ENCODE data around the gene CENPE.
"Not testable (repeated sequence)": the region's sequence is repeated elsewhere in the genome, so short reads cannot be mapped to it uniquely, and the experiment has no call there.

Gene CENPE, protein sequence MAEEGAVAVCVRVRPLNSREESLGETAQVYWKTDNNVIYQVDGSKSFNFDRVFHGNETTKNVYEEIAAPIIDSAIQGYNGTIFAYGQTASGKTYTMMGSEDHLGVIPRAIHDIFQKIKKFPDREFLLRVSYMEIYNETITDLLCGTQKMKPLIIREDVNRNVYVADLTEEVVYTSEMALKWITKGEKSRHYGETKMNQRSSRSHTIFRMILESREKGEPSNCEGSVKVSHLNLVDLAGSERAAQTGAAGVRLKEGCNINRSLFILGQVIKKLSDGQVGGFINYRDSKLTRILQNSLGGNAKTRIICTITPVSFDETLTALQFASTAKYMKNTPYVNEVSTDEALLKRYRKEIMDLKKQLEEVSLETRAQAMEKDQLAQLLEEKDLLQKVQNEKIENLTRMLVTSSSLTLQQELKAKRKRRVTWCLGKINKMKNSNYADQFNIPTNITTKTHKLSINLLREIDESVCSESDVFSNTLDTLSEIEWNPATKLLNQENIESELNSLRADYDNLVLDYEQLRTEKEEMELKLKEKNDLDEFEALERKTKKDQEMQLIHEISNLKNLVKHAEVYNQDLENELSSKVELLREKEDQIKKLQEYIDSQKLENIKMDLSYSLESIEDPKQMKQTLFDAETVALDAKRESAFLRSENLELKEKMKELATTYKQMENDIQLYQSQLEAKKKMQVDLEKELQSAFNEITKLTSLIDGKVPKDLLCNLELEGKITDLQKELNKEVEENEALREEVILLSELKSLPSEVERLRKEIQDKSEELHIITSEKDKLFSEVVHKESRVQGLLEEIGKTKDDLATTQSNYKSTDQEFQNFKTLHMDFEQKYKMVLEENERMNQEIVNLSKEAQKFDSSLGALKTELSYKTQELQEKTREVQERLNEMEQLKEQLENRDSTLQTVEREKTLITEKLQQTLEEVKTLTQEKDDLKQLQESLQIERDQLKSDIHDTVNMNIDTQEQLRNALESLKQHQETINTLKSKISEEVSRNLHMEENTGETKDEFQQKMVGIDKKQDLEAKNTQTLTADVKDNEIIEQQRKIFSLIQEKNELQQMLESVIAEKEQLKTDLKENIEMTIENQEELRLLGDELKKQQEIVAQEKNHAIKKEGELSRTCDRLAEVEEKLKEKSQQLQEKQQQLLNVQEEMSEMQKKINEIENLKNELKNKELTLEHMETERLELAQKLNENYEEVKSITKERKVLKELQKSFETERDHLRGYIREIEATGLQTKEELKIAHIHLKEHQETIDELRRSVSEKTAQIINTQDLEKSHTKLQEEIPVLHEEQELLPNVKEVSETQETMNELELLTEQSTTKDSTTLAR (N-terminal part only)

DNA sequence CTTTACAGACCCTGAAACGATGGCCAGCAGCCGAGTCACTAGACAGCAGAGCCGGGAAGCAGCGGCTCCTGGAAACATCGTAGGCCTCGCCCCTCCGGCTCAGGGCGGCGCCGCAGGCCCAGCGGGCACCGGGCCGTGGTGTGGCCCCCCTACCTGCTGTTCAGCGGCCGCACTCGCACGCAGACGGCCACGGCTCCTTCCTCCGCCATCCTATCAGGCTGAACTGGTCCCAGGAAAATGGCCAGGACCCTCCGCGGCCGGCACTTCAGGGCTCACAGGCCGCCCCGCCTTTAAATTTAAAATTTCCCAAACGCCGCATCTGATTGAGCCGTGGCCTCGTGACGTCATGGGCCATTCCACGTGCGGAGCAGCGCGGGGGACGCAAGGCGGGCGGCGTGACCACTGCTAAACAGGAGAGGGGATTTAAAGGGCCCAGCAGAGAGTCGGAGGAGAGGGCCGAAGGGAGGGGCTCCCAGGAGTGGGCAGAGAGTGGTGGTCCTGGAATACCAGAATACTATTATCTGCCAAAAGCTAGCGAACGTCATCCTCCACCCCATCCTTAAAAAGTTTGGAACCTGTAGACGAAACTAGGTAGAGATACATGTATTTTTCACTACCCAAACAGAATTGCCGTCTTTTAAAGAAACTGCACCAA is at the start of gene CENPE:
Gene CENPE, minus strand, starts transcription at position 233 of the 655 bp plus-strand sequence. Its CDS starts 24 bp downstream, at position 209.
- peak; percentile 95 for DNase-seq (ENCODE audit: low read depth)
- H3K4me3 ChIP-seq (ENCODE audit: low read length): peak within 1 kb of the TSS; percentile 89
- no peaks in the 10 kb centered on the region for H3K27me3 ChIP-seq (replicated peaks; ENCODE audit: control insufficient read depth, insufficient read depth, low read length)
- no peaks in the 10 kb centered on the region for H3K36me3 ChIP-seq (ENCODE audit: control insufficient read depth, insufficient read depth, low read length, severe bottlenecking)
- H3K4me1 ChIP-seq (ENCODE audit: control insufficient read depth, insufficient read depth, low read length): no peaks in the 10 kb centered on the region
- no peaks in the 10 kb centered on the region for H3K9me3 ChIP-seq (ENCODE audit: control insufficient read depth, low read length)
- peak within 1 kb of the TSS; percentile 87 for H3K9ac ChIP-seq (ENCODE audit: low read length)

DNA sequence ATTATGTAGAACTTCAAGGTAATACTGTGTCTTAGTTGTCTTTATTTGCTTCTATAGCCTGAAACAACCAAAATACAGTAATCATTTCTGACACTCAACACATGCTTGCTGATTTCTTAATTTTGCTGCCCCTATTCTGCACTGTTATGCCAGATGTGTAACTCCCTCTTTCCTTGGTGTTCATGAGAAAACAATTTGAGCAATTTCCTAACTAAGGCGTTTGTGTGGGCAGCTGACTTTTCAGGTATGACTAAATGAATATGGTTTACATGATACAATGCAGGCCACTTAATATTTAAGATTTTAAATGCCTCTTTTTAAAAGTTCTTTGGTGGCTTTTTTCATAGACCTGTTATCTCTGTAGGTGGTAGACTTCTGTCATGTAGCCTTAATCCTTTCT is 46.1 kb upstream of the CENPE start:
- no peak overlapping the region for H3K9ac ChIP-seq (ENCODE audit: low read length)
- H3K36me3 ChIP-seq (ENCODE audit: control insufficient read depth, insufficient read depth, low read length, severe bottlenecking): no peaks in the 10 kb centered on the region
- no peaks in the 10 kb centered on the region for H3K27me3 ChIP-seq (replicated peaks; ENCODE audit: control insufficient read depth, insufficient read depth, low read length)
- no peaks in the 10 kb centered on the region for H3K4me1 ChIP-seq (ENCODE audit: control insufficient read depth, insufficient read depth, low read length)
- DNase-seq (ENCODE audit: low read depth): peak; percentile 1
- no peak overlapping the region for H3K4me3 ChIP-seq (ENCODE audit: low read length)
- H3K9me3 ChIP-seq (ENCODE audit: control insufficient read depth, low read length): no peaks in the 10 kb centered on the region

DNA sequence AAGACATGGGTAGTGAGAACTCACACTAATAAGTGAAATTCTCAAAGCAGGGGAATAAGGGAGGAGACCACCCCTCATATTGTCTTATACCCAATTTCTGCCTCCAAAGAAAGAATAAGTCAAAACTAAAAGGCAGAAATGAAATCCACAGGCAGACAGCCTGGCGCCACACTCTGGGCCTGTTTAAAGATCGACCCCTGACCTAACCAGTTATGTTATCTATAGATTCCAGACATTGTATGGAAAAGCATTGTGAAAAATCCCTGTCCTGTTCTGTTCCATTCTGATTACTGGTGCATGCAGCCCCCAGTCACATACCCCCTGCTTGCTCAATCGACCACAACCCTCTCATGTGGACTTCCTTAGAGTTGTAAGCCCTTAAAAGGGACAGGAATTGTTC is 32.8 kb upstream of the CENPE start:
- H3K9me3 ChIP-seq (ENCODE audit: control insufficient read depth, low read length); H3K27me3 ChIP-seq (replicated peaks; ENCODE audit: control insufficient read depth, insufficient read depth, low read length); H3K9ac ChIP-seq (ENCODE audit: low read length); H3K4me1 ChIP-seq (ENCODE audit: control insufficient read depth, insufficient read depth, low read length); DNase-seq (ENCODE audit: low read depth); H3K36me3 ChIP-seq (ENCODE audit: control insufficient read depth, insufficient read depth, low read length, severe bottlenecking); H3K4me3 ChIP-seq (ENCODE audit: low read length): not testable (repeated sequence)

DNA sequence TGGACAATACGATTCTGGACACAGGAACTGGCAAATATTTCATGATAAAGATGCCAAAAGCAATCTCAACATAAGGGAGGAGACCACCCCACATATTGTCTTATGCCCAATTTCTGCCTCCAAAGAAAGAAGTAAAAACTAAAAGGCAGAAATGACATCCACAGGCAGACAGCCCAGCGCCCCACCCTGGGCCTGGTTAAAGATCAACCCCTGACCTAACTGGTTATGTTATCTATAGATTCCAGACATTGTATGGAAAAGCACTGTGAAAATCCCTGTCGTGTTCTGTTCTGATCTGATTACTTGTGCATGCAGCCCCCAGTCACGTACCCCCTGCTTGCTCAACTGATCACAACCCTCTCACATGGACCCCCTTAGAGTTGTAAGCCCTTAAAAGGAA is 25.4 kb upstream of the CENPE start:
- H3K27me3 ChIP-seq (replicated peaks; ENCODE audit: control insufficient read depth, insufficient read depth, low read length); H3K9me3 ChIP-seq (ENCODE audit: control insufficient read depth, low read length); H3K4me1 ChIP-seq (ENCODE audit: control insufficient read depth, insufficient read depth, low read length); H3K4me3 ChIP-seq (ENCODE audit: low read length); H3K36me3 ChIP-seq (ENCODE audit: control insufficient read depth, insufficient read depth, low read length, severe bottlenecking); H3K9ac ChIP-seq (ENCODE audit: low read length); DNase-seq (ENCODE audit: low read depth): not testable (repeated sequence)

DNA sequence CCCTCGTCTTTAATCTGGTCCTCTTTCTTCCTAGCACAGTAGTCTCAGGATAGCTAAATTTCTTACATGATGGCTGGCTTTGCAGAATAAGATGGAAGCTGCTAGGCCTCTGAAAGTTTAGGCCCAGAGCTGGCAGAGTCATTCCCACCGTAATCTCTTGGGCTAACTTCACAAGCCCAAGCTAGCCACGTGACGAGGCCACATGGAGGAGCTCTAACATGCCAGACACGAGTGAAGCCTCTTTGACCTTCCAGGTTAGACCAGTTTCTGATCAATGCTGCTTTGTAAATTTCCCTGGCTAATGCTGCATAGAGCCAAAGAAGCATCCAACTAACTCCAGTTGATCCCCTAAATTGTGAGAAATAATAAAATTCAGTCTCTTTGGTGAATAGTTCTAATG is 9.5 kb upstream of the CENPE start:
- Histone ChIP-seq H3K27me3 (replicated peaks; ENCODE audit: control insufficient read depth, insufficient read depth, low read length) (no peaks in the 10 kb centered on the region), H3K9ac (ENCODE audit: low read length) (no peak overlapping the region), H3K9me3 (ENCODE audit: control insufficient read depth, low read length) (no peaks in the 10 kb centered on the region), H3K4me1 (ENCODE audit: control insufficient read depth, insufficient read depth, low read length) (no peaks in the 10 kb centered on the region), H3K36me3 (ENCODE audit: control insufficient read depth, insufficient read depth, low read length, severe bottlenecking) (no peaks in the 10 kb centered on the region), H3K4me3 (ENCODE audit: low read length) (no peak overlapping the region)
- no peak for DNase-seq (ENCODE audit: low read depth)

DNA sequence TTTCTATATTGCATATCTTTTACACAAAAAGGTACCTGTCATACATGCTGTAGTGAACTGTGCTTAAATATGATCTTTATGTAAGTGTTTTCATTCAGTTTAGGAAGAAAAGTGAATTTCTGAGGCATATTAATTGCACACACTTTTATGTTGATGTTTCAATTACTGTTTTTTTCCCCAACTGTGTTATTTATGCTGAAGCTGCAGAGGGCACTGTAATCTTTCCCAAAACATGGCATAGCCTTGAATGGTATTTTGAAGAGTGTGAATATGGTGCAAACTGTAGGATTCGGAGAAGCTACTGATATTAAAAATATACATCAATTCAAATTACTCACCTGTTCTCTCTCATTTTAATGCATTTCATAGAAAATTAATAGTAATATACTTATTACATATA is 6.0 kb upstream of the CENPE start:
- peak; percentile 50 for DNase-seq (ENCODE audit: low read depth)
- no peaks in the 10 kb centered on the region for H3K36me3 ChIP-seq (ENCODE audit: control insufficient read depth, insufficient read depth, low read length, severe bottlenecking)
- no peak overlapping the region for H3K4me3 ChIP-seq (ENCODE audit: low read length)
- H3K27me3 ChIP-seq (replicated peaks; ENCODE audit: control insufficient read depth, insufficient read depth, low read length): no peaks in the 10 kb centered on the region
- H3K4me1 ChIP-seq (ENCODE audit: control insufficient read depth, insufficient read depth, low read length): no peaks in the 10 kb centered on the region
- H3K9ac ChIP-seq (ENCODE audit: low read length): no peak overlapping the region
- no peaks in the 10 kb centered on the region for H3K9me3 ChIP-seq (ENCODE audit: control insufficient read depth, low read length)

DNA sequence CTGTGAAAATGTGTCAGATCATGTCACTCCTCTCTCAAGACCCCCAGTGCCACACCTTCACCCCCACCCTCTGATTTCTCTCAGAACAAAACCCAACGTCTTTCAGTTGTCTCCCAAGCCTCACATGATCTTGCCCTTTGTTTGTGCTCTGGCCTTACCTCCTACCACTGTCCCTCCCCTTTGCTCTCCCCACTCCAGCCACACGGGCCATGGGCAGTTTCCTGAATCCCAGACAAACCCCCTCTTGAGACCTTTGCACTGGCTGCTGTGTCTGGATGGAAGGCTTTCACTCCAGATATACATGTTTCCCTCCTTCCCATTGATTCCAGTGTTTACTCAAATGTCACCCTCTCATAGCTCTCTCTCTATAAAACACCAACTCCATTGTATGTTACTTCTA is 3.6 kb upstream of the CENPE start:
- H3K36me3 ChIP-seq (ENCODE audit: control insufficient read depth, insufficient read depth, low read length, severe bottlenecking): no peaks in the 10 kb centered on the region
- H3K27me3 ChIP-seq (replicated peaks; ENCODE audit: control insufficient read depth, insufficient read depth, low read length): no peaks in the 10 kb centered on the region
- DNase-seq (ENCODE audit: low read depth): no peak
- no peak overlapping the region for H3K9ac ChIP-seq (ENCODE audit: low read length)
- H3K9me3 ChIP-seq (ENCODE audit: control insufficient read depth, low read length): no peaks in the 10 kb centered on the region
- H3K4me1 ChIP-seq (ENCODE audit: control insufficient read depth, insufficient read depth, low read length): no peaks in the 10 kb centered on the region
- H3K4me3 ChIP-seq (ENCODE audit: low read length): no peak overlapping the region

DNA sequence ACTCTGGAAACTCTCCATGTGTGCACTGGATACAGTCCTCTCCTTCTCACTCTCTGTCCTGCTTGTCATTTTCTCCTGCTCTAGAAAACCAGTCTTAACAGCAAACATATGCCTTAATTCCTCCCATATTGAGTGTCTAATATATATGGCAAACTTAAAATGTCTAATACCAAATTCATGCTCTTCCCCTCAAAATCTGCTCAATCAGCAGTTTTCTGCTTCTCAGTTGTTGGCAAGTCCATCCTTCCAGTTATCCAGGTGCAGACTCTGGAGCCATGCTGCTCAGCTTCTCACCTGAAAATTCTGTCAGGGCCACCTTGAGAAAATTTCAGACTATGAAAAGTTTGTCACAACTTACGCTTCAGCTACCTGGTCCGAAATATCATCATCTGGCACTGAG is 3.1 kb upstream of the CENPE start:
- no peaks in the 10 kb centered on the region for H3K27me3 ChIP-seq (replicated peaks; ENCODE audit: control insufficient read depth, insufficient read depth, low read length)
- DNase-seq (ENCODE audit: low read depth): no peak
- H3K4me3 ChIP-seq (ENCODE audit: low read length): no peak overlapping the region
- H3K9me3 ChIP-seq (ENCODE audit: control insufficient read depth, low read length): no peaks in the 10 kb centered on the region
- no peak overlapping the region for H3K9ac ChIP-seq (ENCODE audit: low read length)
- no peaks in the 10 kb centered on the region for H3K4me1 ChIP-seq (ENCODE audit: control insufficient read depth, insufficient read depth, low read length)
- H3K36me3 ChIP-seq (ENCODE audit: control insufficient read depth, insufficient read depth, low read length, severe bottlenecking): no peaks in the 10 kb centered on the region

DNA sequence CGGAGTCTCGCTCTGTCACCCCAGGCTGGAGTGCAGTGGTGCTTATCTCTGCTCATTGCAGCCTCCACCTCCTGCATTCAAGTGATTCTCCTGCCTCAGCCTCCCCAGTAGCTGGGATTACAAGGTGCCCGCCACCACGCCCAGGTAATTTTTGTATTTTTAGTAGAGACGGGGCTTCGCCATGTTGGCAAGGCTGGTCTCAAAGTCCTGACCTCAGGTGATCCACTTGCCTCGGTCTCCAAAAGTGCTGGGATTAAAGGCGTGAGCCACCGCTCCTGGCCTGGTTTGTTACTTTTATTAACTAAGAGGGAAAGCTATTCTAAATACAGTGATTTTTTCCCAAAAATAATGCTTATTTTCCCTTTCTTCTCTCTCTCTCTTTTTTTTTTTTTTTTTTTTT is 866 bp upstream of the CENPE start:
- Histone ChIP-seq H3K4me3 (ENCODE audit: low read length) (peak overlapping the region; percentile 89), H3K36me3 (ENCODE audit: control insufficient read depth, insufficient read depth, low read length, severe bottlenecking) (no peaks in the 10 kb centered on the region), H3K4me1 (ENCODE audit: control insufficient read depth, insufficient read depth, low read length) (no peaks in the 10 kb centered on the region), H3K27me3 (replicated peaks; ENCODE audit: control insufficient read depth, insufficient read depth, low read length) (no peaks in the 10 kb centered on the region), H3K9me3 (ENCODE audit: control insufficient read depth, low read length) (no peaks in the 10 kb centered on the region), H3K9ac (ENCODE audit: low read length) (peak overlapping the region; percentile 87)
- no peak for DNase-seq (ENCODE audit: low read depth)

DNA sequence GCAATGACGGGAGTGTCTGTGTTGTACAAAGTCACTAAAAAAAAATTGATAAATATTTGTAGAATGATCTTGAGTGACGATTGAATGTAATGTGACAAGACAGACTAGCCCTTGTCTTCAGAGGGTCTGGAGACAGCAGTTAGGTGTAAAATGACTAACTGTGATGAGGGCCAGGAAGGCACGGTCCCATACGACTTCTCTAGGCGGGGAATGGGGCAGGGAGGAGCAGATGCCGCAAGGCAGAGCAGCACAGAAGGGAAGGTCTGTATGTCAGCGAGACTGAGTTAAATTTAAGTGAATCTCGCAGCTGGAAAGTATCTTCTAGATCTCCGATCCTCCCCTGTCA is 405 bp downstream of the CENPE start:
- Histone ChIP-seq H3K4me3 (ENCODE audit: low read length) (peak overlapping the region; percentile 89), H3K4me1 (ENCODE audit: control insufficient read depth, insufficient read depth, low read length) (no peaks in the 10 kb centered on the region), H3K9me3 (ENCODE audit: control insufficient read depth, low read length) (no peaks in the 10 kb centered on the region), H3K9ac (ENCODE audit: low read length) (peak overlapping the region; percentile 87), H3K27me3 (replicated peaks; ENCODE audit: control insufficient read depth, insufficient read depth, low read length) (no peaks in the 10 kb centered on the region), H3K36me3 (ENCODE audit: control insufficient read depth, insufficient read depth, low read length, severe bottlenecking) (no peaks in the 10 kb centered on the region)
- no peak for DNase-seq (ENCODE audit: low read depth)
